HG03520 (cell line): ENCODE measurements around the gene FAM210A.
"Not testable (repeated sequence)": the region's sequence is repeated elsewhere in the genome, so short reads cannot be mapped to it uniquely, and the experiment has no call there.

Experiments
- ATAC-seq: cut with Tn5 transposase; IDR thresholded peaks from one replicate; pipeline ENCODE4 v1.9.1; 2021; ENCODE audit warnings: mild to moderate bottlenecking, moderate library complexity; ENCODE audit not compliant: unreplicated experiment

Gene FAM210A

GRCh38 chr18:13726232-13726971 lies at the start of gene FAM210A, which contains the start of gene RNMT:
Gene FAM210A (minus strand): TSS chr18:13726558. CDS start chr18:13682077, 44,481 bp downstream.
Gene RNMT (plus strand): TSS chr18:13726673. CDS start chr18:13731518, 4,845 bp downstream.
- ATAC-seq, result peak; percentile 88

GRCh38 chr18:13775058-13775457 lies 48.7 kb upstream of the FAM210A start:
- no peak for ATAC-seq

DNA sequence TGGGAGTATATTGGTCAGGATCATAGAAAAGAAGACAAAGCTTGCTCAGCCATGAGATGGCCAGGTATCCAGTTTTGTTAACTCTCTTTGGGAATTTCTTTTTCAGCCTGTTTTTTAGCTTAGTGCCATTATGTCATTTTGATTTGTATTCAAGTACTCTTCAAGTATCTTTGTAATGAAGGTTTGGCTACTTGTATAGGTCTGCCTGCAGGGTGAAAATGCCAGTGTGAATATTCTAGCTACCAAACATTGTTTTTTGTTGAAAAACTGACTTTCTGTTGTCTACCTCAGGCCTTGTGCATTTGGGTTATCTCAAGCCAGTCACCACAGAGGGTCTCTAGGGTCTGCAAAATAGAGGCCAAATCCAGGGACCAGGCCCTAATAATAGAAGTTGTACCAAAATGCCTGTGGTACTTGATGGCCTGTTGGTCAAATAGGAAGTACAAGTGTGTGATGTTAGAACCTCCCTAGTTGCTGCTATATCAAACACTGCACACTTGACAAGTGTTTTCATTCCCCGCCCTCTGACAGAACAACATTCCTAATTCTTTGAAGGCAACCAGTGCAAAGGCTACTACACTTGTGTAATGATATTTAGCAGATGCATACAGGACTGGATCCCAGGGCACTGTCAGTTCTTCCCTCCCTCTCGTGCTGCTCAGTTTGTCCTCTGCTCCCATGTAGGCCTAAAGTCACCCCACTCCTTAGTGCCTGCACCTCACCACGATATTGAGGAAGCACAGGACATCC lies 36.5 kb upstream of the FAM210A start:
- no peak for ATAC-seq

DNA sequence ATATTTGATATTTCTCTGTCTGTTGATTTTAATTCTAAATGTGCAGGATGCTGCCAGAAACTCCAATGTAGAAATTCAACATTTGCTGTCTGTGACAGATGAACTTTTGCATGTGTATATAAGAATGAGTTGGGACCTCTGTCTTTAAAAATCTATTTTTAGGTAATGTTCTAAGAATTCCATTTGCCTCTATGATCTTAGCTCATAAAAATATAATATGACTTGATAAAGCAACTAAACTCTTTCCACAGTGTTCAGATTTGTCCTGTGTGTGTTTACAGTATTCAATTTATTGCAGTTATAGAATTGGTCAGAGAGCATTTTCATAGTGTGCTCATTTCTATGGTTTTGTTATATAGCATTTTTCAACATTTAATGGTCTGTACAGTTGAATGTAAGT lies 33.7 kb upstream of the FAM210A start:
- no peak for ATAC-seq

GRCh38 chr18:13758622-13759021 lies 32.3 kb upstream of the FAM210A start:
- ATAC-seq, result no peak

GRCh38 chr18:13756671-13757070 lies 30.3 kb upstream of the FAM210A start:
- ATAC-seq, result no peak

DNA sequence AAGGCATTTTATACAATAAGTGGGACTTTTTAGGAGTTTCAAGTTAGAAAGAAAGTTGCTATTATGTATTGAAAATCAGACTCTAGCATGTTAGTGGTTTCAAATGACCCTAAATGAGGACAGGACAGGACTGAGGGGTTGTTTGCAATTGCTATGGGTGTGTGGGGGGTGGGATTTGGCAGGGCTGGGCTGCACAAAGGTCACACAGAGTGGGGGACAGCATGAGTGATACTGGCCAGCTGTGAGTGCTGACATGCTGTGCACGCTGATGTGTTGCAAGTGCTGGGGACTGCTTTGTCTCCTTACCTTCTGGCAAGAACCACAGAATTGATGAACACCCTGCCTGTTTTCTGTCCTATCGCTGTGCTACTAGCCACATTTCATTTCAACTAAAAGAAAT lies 29.9 kb upstream of the FAM210A start:
- ATAC-seq, result no peak

GRCh38 chr18:13751599-13751998 lies 25.2 kb upstream of the FAM210A start:
- not testable (repeated sequence) for ATAC-seq

- no peak for ATAC-seq
Measured at GRCh38 chr18:13746633-13747032, 20.3 kb upstream of the FAM210A start.

GRCh38 chr18:13745696-13746095 lies 19.3 kb upstream of the FAM210A start:
- ATAC-seq, result no peak

- no peak for ATAC-seq
Measured at GRCh38 chr18:13735681-13736080, 9.3 kb upstream of the FAM210A start.

DNA sequence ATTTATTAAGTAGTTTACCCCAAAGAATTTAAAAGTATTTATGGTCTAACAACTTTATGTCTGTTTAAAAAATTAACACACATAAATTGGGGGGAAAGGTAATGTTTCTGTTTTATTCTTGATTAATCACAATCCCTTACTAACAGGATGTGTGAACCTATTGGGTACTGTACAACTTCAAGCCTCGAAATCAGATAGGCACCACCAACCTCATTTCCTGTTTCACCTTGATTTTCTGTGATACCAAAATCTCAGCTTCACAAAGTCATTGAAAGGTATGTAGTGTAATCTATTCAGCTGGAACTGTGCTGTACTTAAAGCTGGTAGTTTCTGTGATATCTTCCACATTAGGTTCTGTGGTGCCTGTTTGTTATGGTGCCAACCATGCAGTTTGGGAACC lies 4.1 kb upstream of the FAM210A start:
- ATAC-seq, result no peak

DNA sequence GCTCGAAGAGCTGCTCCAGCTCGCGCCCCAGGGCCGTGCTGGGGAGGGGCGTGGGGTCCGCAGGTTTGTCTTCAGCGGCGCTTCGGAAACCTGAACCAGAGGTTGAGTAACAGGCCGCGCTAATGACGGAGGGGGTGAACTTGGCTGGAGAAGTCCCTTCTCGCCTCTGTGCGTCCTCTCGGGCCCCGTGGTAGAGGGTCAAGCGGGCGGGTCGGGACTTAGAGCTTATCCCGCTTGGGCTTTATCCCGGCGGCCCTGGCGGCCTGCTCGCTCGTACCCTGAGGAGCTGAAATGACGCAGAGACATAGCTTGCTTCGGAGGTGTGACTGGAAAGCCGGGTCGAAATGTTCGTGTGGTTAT lies 594 bp upstream of the FAM210A start:
- peak; percentile 26 for ATAC-seq

DNA sequence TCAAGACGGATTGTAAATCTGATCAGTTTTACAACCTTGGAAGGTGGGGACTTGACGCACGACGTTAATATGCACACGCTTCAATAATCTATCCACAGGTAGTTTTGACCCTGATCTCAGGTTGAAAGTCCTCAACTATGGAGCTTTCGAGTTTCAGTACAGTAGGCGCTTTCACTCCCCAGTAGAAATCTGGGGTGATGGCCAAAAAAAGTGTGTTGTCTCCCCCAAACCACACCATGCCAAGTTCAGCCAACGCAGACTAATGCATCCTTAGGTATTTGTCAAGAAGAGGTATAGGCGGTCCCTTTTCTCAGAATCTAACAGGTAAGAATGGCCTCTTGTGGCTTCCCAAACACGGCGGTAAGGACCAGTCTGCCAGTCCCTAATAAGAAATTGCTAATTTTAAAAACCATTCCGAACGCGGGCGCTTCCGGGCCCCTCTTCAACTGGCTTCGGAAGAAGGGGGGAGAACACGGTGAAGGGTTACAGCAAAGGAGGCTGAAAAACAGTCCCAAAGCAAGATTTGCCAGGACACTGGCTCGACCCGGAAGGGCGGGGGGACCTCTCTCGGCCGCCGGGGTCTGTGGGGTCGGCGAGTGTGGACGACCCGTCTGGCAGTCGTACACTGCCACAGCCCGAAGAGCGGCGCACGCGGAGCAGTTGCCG lies 659 bp downstream of the FAM210A start:
- peak; percentile 6 for ATAC-seq

DNA sequence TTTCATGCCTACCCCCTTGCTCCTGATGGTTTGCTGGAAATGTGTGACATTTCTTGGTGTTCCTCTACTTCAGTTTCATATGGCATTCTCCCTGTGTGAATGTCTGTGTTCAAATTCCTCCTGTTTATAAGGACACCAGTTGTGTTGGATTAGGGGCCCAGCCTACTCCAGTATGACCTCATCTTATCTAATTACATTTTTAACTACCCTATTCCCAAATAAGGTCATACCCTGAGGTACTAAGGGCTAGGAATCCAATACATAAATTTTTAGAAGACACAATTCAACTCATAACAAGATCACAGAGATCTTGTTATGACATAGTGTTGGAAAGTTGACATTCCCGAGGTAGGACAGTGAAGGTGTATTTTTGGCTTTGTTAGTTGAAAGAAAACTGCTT lies 5.5 kb downstream of the FAM210A start:
- ATAC-seq, result no peak

DNA sequence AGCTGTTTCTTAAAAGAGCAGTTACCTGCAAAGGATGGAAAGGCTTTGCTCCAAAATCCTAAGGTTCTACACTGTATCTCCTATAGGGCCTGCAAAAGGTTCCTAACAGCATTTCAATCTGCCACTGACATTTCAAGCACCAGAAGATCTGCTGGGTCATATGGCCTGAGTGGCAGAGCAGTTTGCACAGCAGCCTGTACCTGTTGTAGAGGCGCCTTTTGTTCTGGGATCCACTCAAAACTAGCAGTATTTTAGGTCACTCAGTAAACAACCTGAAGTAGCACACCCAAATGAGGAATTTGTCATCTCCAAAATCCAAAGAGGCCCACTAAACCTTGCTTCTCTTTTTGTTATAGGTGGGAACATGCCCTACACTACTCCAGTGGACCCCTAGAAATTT lies 6.2 kb downstream of the FAM210A start:
- no peak for ATAC-seq

GRCh38 chr18:13716916-13717315 lies 9.4 kb downstream of the FAM210A start:
- no peak for ATAC-seq

DNA sequence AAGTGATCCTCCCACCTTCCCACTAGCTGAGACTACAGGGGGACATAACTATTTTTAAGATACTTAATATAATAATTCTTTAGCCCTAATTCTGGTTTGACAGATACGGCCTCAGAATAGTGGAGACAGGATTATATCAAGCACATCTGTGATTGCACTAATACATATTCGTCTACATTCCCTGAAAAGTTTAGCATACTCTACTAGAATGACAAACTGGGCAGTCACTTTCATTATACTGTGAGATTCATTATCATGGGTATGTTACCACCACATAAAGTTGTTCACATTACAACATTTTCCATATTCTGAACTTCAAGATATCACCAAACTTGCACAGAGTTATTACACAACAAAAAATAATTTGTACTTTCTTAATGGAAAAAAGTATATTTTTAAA lies 11.0 kb downstream of the FAM210A start:
- ATAC-seq, result no peak

- no peak for ATAC-seq
Measured at GRCh38 chr18:13713455-13714055, 12.8 kb downstream of the FAM210A start.

GRCh38 chr18:13712400-13713131 lies 13.8 kb downstream of the FAM210A start:
- ATAC-seq, result no peak

DNA sequence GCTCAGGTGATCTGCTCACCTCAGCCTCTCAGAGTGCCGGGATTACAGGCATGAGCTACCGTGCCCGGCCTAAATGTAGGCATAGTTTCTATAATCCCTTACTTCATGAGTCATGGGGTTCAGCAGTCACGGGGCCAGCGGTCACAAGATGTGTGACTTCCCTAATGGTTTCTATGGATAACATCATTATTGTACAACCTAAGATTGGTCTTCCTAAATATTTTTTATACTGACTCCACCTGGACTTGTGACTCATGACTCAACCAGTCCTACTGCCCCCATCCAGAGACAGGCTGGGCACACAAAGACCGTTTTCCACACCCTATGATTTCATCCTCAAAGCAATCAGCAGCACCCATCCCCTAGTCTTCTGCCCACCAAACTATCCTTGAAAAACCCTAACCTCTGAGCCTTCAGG lies 15.9 kb downstream of the FAM210A start:
- no peak for ATAC-seq
